Natural killer cell (primary cell): Measurements from ENCODE around the gene NCAM1. TPM values are rescaled to one million over a fixed set of nuclear protein-coding genes. Genes with fewer than 3 reads are reported as not detected.

Experiments
- ATAC-seq, 3 donors: fragments of 150-1000 bp in 2 of 3; fragments of 200-7000 bp in 1 of 3; cut with Tn5 transposase; 1 replicate in 1 of 3; 2 replicates in 2 of 3; pipeline ENCODE4 v1.10.0; 2021; ENCODE audit warnings: mild to moderate bottlenecking in 2 of 3, moderate library complexity in 2 of 3
- DNase-seq, 2 donors: peaks; one replicate each; pipeline versions ENCODE4 v3.0.0 to v3.0.0-alpha.2; 2013 to 2021; ENCODE audit warnings: mixed read lengths in 1 of 2
- H3K27ac ChIP-seq: one replicate; pipeline ENCODE4 v1.5.1; 2013; ENCODE audit warnings: mild to moderate bottlenecking, low read length
- H3K27me3 ChIP-seq: one replicate; pipeline ENCODE4 v1.6.1; 2013; ENCODE audit warnings: low read length; ENCODE audit not compliant: control insufficient read depth, insufficient read depth
- H3K36me3 ChIP-seq: one replicate; pipeline ENCODE4 v1.6.1; 2013; ENCODE audit warnings: low read length; ENCODE audit not compliant: control insufficient read depth, insufficient read depth
- H3K4me1 ChIP-seq: one replicate; pipeline ENCODE4 v1.6.1; 2013; ENCODE audit warnings: low read length; ENCODE audit not compliant: control insufficient read depth, insufficient read depth
- H3K4me3 ChIP-seq: one replicate; pipeline ENCODE4 v1.5.1; 2013; ENCODE audit warnings: low read length
- H3K9me3 ChIP-seq: one replicate; pipeline ENCODE4 v1.6.1; 2013; ENCODE audit warnings: low read length; ENCODE audit not compliant: control insufficient read depth, insufficient read depth
- H3K27ac Mint-ChIP-seq, 2 donors: one replicate each; pipeline ENCODE4 v1.8.0; 2022; ENCODE audit warnings: mild to moderate bottlenecking in 2 of 2, mixed read lengths in 2 of 2, moderate library complexity in 1 of 2
- H3K27me3 Mint-ChIP-seq, 2 donors: one replicate each; pipeline ENCODE4 v1.8.0; 2022; ENCODE audit warnings: low read depth in 2 of 2, mixed read lengths in 2 of 2
- H3K36me3 Mint-ChIP-seq: one replicate; pipeline ENCODE4 v1.8.0; 2022; ENCODE audit warnings: mixed read lengths
- H3K4me1 Mint-ChIP-seq, 2 donors: one replicate each; pipeline ENCODE4 v1.8.0; 2022; ENCODE audit warnings: mixed read lengths in 2 of 2
- H3K4me3 Mint-ChIP-seq: one replicate; pipeline ENCODE4 v1.8.0; 2022; ENCODE audit warnings: mild to moderate bottlenecking, moderate library complexity, mixed read lengths
- H3K9me3 Mint-ChIP-seq, 2 donors: one replicate each; pipeline ENCODE4 v1.8.0; 2022; ENCODE audit warnings: mixed read lengths in 2 of 2
- WGBS: methylation state at CpG from one replicate; pipeline ENCODE4 v1.1.7; 2013; ENCODE audit warnings: missing lambda C conversion rate; ENCODE audit not compliant: insufficient coverage; 5-methylcytosine and 5-hydroxymethylcytosine counted together
- intact Hi-C: fragments of 100-400 bp; cut with micrococcal nuclease; formaldehyde crosslinking; loops from one replicate; pipeline ENCODE4 v1.14.2; 2022
- total RNA-seq, 4 donors: library from RNA; stranded (reverse); fragments of 120-200 nt in 1 of 4; gene quantifications; one replicate each; pipeline versions ENCODE4 v1.2.3 to v1.2.4, GENCODE V29; 2013 to 2022
- TF ChIP-seq, protein P1 (sequence below): fragments of 200-600 bp; IDR thresholded peaks from one replicate; pipeline ENCODE4 v1.8.0; 2022; ENCODE audit warnings: antibody characterized with exemption

The NCAM1 gene
- total RNA-seq, 3 donors from 2014 or later (not counting 1 experiment from before 2014, with no cell fraction given): 129 to 208 (median 187) TPM

DNA sequence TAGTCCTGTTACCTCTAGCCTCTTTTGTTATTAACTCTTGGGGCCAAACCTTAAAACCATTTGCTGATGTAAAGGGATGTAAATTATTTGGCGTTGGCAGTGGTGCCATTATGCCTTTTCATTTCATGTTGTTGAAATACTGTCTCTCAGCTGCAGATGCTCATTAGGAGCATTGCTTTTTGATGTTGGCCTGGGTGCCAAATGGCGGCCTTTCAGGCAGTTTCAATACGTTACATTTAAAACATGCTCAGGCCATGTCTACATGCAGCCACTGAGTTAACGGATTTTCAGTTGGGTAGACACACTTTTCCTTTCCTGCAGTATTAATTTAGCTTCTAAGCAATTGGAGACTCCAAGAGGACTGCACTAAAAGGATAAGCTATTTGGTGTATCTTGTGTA, 5.3 kb downstream of the NCAM1 start:
- Histone ChIP-seq H3K27me3 (no peaks in the 10 kb centered on the region), H3K9me3 (no peaks in the 10 kb centered on the region), H3K36me3 (no peaks in the 10 kb centered on the region), H3K4me3 (no peak overlapping the region), H3K4me1 (peaks cover 21% of the 10 kb centered on the region), H3K27ac (no peak overlapping the region)
- DNase-seq (no peak), ATAC-seq (no peak)
- Mint-ChIP-seq H3K9me3 (no peaks in the 10 kb centered on the region), H3K27me3 (peaks cover 0 to 2% of the 10 kb centered on the region in 2 donors), H3K27ac (no peak overlapping the region), H3K4me3 (no peak overlapping the region), H3K36me3 (no peaks in the 10 kb centered on the region), H3K4me1 (peaks cover 29 to 34% of the 10 kb centered on the region in 2 donors)
- TF ChIP-seq, protein P1, sequence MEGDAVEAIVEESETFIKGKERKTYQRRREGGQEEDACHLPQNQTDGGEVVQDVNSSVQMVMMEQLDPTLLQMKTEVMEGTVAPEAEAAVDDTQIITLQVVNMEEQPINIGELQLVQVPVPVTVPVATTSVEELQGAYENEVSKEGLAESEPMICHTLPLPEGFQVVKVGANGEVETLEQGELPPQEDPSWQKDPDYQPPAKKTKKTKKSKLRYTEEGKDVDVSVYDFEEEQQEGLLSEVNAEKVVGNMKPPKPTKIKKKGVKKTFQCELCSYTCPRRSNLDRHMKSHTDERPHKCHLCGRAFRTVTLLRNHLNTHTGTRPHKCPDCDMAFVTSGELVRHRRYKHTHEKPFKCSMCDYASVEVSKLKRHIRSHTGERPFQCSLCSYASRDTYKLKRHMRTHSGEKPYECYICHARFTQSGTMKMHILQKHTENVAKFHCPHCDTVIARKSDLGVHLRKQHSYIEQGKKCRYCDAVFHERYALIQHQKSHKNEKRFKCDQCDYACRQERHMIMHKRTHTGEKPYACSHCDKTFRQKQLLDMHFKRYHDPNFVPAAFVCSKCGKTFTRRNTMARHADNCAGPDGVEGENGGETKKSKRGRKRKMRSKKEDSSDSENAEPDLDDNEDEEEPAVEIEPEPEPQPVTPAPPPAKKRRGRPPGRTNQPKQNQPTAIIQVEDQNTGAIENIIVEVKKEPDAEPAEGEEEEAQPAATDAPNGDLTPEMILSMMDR: no peak
- WGBS: 93% methylated on average over 4 of the region's 4 CpGs
- intact Hi-C loops: no loop called here

- Histone ChIP-seq H3K4me3 (no peak overlapping the region), H3K9me3 (no peaks in the 10 kb centered on the region), H3K27ac (no peak overlapping the region), H3K4me1 (peaks cover 20% of the 10 kb centered on the region), H3K36me3 (no peaks in the 10 kb centered on the region), H3K27me3 (no peaks in the 10 kb centered on the region)
- no peaks in the 10 kb centered on the region for H3K9me3 Mint-ChIP-seq
- H3K27ac Mint-ChIP-seq: peak overlapping the region in 1 of 2 donors; percentile 49
- H3K27me3 Mint-ChIP-seq: peaks cover 0 to 2% of the 10 kb centered on the region in 2 donors
- 97% methylated on average over 3 of the region's 3 CpGs for WGBS
- peaks cover 29 to 31% of the 10 kb centered on the region in 2 donors for H3K4me1 Mint-ChIP-seq
- H3K36me3 Mint-ChIP-seq: no peaks in the 10 kb centered on the region
- no peak for DNase-seq
- no peak for ATAC-seq
- intact Hi-C loops: no loop called here
- TF ChIP-seq, protein P1: no peak
- H3K4me3 Mint-ChIP-seq: peak overlapping the region; percentile 17
Observed at GRCh38 chr11:112967082-112967481, 5.9 kb downstream of the NCAM1 start.

DNA sequence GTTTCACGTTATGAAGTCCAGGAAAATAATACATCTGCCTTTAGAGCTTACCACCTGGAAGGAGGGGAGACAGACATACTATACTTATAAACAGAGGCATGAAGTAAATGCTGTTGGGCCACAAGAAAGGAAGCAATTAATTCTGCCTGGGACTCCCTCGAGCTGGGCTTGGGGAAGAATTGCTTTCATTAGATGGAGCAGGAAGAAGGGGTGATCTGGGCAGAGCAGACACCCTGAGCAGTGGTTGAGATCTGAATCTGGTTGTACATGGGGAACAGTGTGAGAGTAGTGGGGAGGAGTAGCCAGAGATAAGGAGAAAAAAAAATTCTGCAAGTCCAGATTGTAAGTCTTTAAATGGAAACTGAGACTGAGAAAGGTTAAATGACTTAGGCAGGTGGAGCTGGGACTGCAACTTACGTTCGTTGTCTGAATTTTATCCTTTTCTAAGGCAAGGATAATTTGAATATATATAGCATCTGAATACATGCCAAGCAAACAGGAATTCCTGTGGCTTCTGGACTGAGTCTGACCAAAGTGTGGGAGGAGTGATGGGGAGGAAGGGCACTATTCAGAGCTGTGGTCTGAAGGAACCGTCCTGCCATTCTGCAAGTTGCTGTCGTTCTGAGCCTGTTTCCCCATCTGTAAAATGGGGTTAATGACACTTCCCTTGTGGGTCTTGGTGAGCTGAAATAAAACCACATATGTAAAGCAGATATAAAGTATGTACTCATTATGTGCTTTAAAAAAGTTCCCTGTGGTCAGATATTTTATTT, 7.9 kb downstream of the NCAM1 start:
- H3K27me3 Mint-ChIP-seq: peaks cover 0 to 2% of the 10 kb centered on the region in 2 donors
- 18% methylated on average over 6 of the region's 6 CpGs for WGBS
- no peak for DNase-seq
- intact Hi-C loops: no loop called here
- peaks cover 12% of the 10 kb centered on the region for H3K4me1 ChIP-seq
- H3K4me1 Mint-ChIP-seq: peaks cover 22 to 31% of the 10 kb centered on the region in 2 donors
- no peaks in the 10 kb centered on the region for H3K9me3 Mint-ChIP-seq
- H3K27ac Mint-ChIP-seq: peak overlapping the region; percentile 77 to 82
- H3K27ac ChIP-seq: peak overlapping the region; percentile 14
- H3K36me3 ChIP-seq: no peaks in the 10 kb centered on the region
- no peaks in the 10 kb centered on the region for H3K27me3 ChIP-seq
- H3K4me3 ChIP-seq: no peak overlapping the region
- H3K36me3 Mint-ChIP-seq: no peaks in the 10 kb centered on the region
- TF ChIP-seq, protein P1: no peak
- H3K4me3 Mint-ChIP-seq: peak overlapping the region; percentile 62
- ATAC-seq: peak; percentile 38 to 77 (median 63)
- no peaks in the 10 kb centered on the region for H3K9me3 ChIP-seq
